H54 (cell line): ENCODE measurements around the gene E2F2.

Source experiments
- DNase-seq: peaks from one replicate; pipeline ENCODE4 v3.0.0; 2011; ENCODE audit warnings: low spot score, mixed read lengths; ENCODE audit not compliant: insufficient read length
- FAIRE-seq: peaks from 3 replicates; lab custom pipeline; 2011; peaks lifted over from hg19 to GRCh38; lab: Jason Lieb, UNC
- POLR2A ChIP-seq: IDR thresholded peaks from 2 replicates; pipeline ENCODE4 v1.6.1; 2011; ENCODE audit warnings: low read depth, mild to moderate bottlenecking, low read length

The E2F2 gene

GRCh38 chr1:23530747-23531561 lies at the start of gene E2F2:
Gene E2F2, minus strand, starts transcription at chr1:23531233. Its CDS starts 440 bp downstream, at chr1:23530793.
- DNase-seq (peak; percentile 54), FAIRE-seq (no peak)
- TF ChIP-seq POLR2A, result peak; percentile 13; the same call in 1 of the 2 replicates

GRCh38 chr1:23578997-23579363 lies 47.9 kb upstream of the E2F2 start:
- DNase-seq, result no peak

GRCh38 chr1:23578311-23578996 lies 47.4 kb upstream of the E2F2 start:
- DNase-seq (no peak), FAIRE-seq (no peak)
- TF ChIP-seq POLR2A, result no peak

More at GRCh38 chr1:23578997-23579363, 47.9 kb upstream of the E2F2 start:
- TF ChIP-seq POLR2A, result no peak
- FAIRE-seq, result no peak

- TF ChIP-seq POLR2A, result no peak
- FAIRE-seq (no peak), DNase-seq (no peak)
Observed at GRCh38 chr1:23577056-23578004, 46.3 kb upstream of the E2F2 start.

- no peak for FAIRE-seq
- no peak for DNase-seq
- TF ChIP-seq POLR2A, result no peak
Observed at GRCh38 chr1:23576338-23577055, 45.5 kb upstream of the E2F2 start.

- TF ChIP-seq POLR2A, result no peak
- no peak for FAIRE-seq
- no peak for DNase-seq
Observed at GRCh38 chr1:23575226-23575810, 44.3 kb upstream of the E2F2 start.

GRCh38 chr1:23574265-23574754 lies 43.3 kb upstream of the E2F2 start:
- no peak for FAIRE-seq

GRCh38 chr1:23573574-23574182 lies 42.6 kb upstream of the E2F2 start:
- DNase-seq (no peak), FAIRE-seq (no peak)
- no peak for TF ChIP-seq POLR2A

More at GRCh38 chr1:23574265-23574754, 43.3 kb upstream of the E2F2 start:
- no peak for TF ChIP-seq POLR2A
- no peak for DNase-seq

- TF ChIP-seq POLR2A, result no peak
- no peak for FAIRE-seq
- DNase-seq, result no peak
Observed at GRCh38 chr1:23571465-23571864, 40.4 kb upstream of the E2F2 start.

- no peak for FAIRE-seq
- no peak for TF ChIP-seq POLR2A
- no peak for DNase-seq
Observed at GRCh38 chr1:23570001-23570691, 39.1 kb upstream of the E2F2 start.

GRCh38 chr1:23568608-23569383 lies 37.8 kb upstream of the E2F2 start:
- TF ChIP-seq POLR2A, result no peak
- FAIRE-seq, result no peak
- no peak for DNase-seq
